ENCODE results near the gene HFE.
"Not testable (repeated sequence)": the region's sequence is repeated elsewhere in the genome, so short reads cannot be mapped to it uniquely, and the experiment has no call there.

The HFE gene

DNA sequence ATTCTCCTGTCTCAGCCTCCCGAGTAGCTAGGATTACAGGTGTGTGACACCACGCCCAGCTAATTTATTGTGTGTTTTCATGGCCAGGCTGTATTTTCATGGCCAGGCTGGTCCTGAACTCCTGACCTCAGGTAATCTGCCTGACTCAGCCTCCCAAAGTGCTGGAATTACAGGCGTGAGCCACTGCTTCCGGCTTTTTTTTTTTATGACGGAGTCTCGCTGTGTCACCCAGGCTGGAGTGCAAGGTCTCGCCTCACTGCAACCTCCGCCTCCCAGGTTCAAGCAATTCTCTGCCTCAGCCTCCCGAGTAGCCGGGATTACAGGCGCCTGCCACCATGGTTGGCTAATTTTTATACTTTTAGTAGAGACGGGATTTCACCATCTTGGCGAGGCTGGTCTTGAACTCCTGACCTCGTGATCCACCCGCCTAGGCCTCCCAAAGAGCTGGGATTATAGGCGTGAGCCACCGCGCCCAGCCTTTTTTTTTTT lies 34.4 kb upstream of the HFE start:
- ATAC-seq: not testable (repeated sequence)

DNA sequence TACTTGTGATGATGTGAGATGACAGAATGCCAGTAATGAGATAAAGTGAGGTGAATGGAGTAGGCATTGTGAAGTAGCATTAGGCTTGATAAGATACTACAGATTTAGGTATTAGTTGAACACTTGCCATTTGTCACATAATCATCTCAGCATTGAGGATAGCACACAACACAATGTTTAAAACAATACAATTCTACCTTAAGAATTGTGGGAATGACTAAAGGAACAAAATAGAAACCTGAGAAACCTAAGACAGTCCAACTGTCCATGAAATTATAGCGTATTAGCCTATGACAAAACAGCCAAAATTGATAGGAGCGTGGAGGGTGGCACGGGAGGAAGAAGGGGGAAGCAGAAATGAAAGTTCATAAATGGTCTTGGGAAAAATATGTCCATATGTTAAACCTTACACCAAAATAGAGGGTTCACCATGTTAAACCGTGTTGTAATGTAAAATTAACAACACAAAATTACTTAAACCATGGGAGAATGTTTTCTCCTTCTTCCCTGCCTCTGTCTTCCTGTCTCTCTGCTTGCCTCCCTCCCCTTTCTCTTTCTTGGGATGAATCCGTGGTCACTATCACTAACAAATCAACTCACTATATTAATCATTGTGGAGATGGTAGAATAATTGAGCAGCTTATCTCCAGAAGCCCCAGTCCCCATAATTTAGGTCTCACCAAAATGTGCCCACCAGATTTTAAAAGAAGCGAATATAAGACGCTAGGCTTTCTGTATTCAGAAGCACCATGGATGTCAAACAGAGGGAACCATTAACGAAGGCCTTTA lies 33.0 kb upstream of the HFE start:
- TF ChIP-seq ZC3H10 (CRISPR knock-in tag; IDR thresholded peaks at IDR 0.05): no peak
- TF ChIP-seq, protein P1, sequence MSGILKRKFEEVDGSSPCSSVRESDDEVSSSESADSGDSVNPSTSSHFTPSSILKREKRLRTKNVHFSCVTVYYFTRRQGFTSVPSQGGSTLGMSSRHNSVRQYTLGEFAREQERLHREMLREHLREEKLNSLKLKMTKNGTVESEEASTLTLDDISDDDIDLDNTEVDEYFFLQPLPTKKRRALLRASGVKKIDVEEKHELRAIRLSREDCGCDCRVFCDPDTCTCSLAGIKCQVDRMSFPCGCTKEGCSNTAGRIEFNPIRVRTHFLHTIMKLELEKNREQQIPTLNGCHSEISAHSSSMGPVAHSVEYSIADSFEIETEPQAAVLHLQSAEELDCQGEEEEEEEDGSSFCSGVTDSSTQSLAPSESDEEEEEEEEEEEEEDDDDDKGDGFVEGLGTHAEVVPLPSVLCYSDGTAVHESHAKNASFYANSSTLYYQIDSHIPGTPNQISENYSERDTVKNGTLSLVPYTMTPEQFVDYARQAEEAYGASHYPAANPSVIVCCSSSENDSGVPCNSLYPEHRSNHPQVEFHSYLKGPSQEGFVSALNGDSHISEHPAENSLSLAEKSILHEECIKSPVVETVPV (CRISPR knock-in tag; IDR thresholded peaks at IDR 0.05): 0 out of 2 replicates have a peak, but pooled peaks have one; percentile 10
- peak; percentile 1; the same call in 1 of the 3 replicates for ATAC-seq

DNA sequence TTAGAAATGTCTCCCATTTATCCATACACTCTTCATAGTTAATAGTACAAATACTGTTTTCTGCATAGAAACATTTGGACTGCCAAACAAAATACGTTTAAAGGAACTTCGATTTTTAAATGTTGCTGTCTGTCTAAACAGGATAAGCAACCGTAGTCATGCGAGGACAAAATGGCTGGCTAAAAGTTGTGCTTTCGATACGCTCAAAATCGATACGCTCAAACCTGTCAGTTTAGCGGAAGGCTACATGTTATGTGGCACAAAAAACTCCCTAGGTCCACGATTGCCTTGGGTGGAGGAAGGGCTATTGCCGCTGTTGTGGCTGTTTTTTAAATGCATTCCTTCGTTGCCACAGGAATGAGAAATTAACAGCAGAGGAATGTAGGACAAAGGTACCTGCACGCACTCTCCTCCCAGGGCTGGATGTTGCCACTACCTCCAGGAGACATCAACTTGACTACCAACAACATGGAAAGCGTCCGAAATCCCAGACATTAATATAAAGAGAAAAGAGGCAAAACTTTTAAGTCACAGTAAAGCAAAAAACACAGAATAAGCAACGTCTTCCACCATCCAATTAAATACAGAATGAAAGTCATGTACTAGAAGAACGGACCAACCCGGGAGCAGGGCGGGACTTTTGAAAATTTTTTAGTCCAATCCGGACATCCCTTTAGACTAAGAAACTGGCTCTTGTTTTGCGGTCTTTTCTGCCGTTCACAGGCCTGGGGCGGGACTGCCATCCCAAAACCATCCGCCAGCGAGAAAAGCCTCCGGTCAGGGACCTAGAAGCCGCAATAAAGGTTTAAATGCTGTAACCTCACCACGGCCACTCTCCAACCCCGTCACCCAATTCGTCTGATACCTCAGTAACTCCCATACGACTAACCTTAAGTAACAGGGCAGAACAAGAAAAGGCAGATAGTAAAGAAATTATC lies 32.2 kb upstream of the HFE start:
- peak; percentile 84 for ATAC-seq

More for the DNA sequence above, 32.2 kb upstream of the HFE start:
- TF ChIP-seq RARB (CRISPR knock-in tag; IDR thresholded peaks at IDR 0.05) (peak; percentile 80; the same call in 1 of the 2 replicates), PPARA (CRISPR knock-in tag; IDR thresholded peaks at IDR 0.05; ENCODE audit: borderline replicate concordance) (peak; percentile 87; the same call in 1 of the 2 replicates), CSDC2 (CRISPR knock-in tag; IDR thresholded peaks at IDR 0.05) (no peak), ZNF8 (CRISPR knock-in tag; IDR thresholded peaks at IDR 0.05) (peak; percentile 58; the same call in 1 of the 2 replicates), BACH2 (CRISPR knock-in tag; IDR thresholded peaks at IDR 0.05; ENCODE audit: borderline replicate concordance) (no peak), ZNF565 (CRISPR knock-in tag; conservative IDR thresholded peaks at IDR 0.05; ENCODE audit: low read depth) (no peak), ZFP30 (CRISPR knock-in tag; IDR thresholded peaks at IDR 0.05) (peak; percentile 31; the same call in 1 of the 2 replicates), ESRRG (CRISPR knock-in tag; IDR thresholded peaks at IDR 0.05) (peak; percentile 71), ARNTL (CRISPR knock-in tag; IDR thresholded peaks at IDR 0.05; ENCODE audit: borderline replicate concordance, low read depth) (peak; percentile 86), ZFP3 (CRISPR knock-in tag; IDR thresholded peaks at IDR 0.05) (no peak), TCF4 (CRISPR knock-in tag; IDR thresholded peaks at IDR 0.05; ENCODE audit: borderline replicate concordance) (0 out of 2 replicates have a peak, but pooled peaks have one; percentile 14), ISL1 (CRISPR knock-in tag; IDR thresholded peaks at IDR 0.05) (no peak), SNAI2 (CRISPR knock-in tag; IDR thresholded peaks at IDR 0.05) (no peak), GLIS3 (CRISPR knock-in tag; IDR thresholded peaks at IDR 0.05) (peak; percentile 96), TOX (CRISPR knock-in tag; IDR thresholded peaks at IDR 0.05; ENCODE audit: borderline replicate concordance) (peak; percentile 80), ZC3H10 (CRISPR knock-in tag; IDR thresholded peaks at IDR 0.05) (peak; percentile 76), OSR1 (CRISPR knock-in tag; IDR thresholded peaks at IDR 0.05) (no peak), ZNF70 (CRISPR knock-in tag; IDR thresholded peaks at IDR 0.05) (peak; percentile 38; the same call in 1 of the 2 replicates)
- TF ChIP-seq, protein P2, sequence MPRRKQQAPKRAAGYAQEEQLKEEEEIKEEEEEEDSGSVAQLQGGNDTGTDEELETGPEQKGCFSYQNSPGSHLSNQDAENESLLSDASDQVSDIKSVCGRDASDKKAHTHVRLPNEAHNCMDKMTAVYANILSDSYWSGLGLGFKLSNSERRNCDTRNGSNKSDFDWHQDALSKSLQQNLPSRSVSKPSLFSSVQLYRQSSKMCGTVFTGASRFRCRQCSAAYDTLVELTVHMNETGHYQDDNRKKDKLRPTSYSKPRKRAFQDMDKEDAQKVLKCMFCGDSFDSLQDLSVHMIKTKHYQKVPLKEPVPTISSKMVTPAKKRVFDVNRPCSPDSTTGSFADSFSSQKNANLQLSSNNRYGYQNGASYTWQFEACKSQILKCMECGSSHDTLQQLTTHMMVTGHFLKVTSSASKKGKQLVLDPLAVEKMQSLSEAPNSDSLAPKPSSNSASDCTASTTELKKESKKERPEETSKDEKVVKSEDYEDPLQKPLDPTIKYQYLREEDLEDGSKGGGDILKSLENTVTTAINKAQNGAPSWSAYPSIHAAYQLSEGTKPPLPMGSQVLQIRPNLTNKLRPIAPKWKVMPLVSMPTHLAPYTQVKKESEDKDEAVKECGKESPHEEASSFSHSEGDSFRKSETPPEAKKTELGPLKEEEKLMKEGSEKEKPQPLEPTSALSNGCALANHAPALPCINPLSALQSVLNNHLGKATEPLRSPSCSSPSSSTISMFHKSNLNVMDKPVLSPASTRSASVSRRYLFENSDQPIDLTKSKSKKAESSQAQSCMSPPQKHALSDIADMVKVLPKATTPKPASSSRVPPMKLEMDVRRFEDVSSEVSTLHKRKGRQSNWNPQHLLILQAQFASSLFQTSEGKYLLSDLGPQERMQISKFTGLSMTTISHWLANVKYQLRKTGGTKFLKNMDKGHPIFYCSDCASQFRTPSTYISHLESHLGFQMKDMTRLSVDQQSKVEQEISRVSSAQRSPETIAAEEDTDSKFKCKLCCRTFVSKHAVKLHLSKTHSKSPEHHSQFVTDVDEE (CRISPR knock-in tag; IDR thresholded peaks at IDR 0.05): no peak
- TF ChIP-seq, protein P3, sequence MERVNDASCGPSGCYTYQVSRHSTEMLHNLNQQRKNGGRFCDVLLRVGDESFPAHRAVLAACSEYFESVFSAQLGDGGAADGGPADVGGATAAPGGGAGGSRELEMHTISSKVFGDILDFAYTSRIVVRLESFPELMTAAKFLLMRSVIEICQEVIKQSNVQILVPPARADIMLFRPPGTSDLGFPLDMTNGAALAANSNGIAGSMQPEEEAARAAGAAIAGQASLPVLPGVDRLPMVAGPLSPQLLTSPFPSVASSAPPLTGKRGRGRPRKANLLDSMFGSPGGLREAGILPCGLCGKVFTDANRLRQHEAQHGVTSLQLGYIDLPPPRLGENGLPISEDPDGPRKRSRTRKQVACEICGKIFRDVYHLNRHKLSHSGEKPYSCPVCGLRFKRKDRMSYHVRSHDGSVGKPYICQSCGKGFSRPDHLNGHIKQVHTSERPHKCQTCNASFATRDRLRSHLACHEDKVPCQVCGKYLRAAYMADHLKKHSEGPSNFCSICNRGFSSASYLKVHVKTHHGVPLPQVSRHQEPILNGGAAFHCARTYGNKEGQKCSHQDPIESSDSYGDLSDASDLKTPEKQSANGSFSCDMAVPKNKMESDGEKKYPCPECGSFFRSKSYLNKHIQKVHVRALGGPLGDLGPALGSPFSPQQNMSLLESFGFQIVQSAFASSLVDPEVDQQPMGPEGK (CRISPR knock-in tag; IDR thresholded peaks at IDR 0.05; ENCODE audit: borderline replicate concordance): peak; percentile 88
- TF ChIP-seq, protein P1 (CRISPR knock-in tag; IDR thresholded peaks at IDR 0.05): peak; percentile 82; the same call in 1 of the 2 replicates
- TF ChIP-seq, protein P4, sequence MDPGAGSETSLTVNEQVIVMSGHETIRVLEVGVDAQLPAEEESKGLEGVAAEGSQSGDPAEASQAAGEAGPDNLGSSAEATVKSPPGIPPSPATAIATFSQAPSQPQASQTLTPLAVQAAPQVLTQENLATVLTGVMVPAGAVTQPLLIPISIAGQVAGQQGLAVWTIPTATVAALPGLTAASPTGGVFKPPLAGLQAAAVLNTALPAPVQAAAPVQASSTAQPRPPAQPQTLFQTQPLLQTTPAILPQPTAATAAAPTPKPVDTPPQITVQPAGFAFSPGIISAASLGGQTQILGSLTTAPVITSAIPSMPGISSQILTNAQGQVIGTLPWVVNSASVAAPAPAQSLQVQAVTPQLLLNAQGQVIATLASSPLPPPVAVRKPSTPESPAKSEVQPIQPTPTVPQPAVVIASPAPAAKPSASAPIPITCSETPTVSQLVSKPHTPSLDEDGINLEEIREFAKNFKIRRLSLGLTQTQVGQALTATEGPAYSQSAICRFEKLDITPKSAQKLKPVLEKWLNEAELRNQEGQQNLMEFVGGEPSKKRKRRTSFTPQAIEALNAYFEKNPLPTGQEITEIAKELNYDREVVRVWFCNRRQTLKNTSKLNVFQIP (CRISPR knock-in tag; IDR thresholded peaks at IDR 0.05; ENCODE audit: borderline replicate concordance, low read depth): 0 out of 2 replicates have a peak, but pooled peaks have one; percentile 18
- TF ChIP-seq, protein P5, sequence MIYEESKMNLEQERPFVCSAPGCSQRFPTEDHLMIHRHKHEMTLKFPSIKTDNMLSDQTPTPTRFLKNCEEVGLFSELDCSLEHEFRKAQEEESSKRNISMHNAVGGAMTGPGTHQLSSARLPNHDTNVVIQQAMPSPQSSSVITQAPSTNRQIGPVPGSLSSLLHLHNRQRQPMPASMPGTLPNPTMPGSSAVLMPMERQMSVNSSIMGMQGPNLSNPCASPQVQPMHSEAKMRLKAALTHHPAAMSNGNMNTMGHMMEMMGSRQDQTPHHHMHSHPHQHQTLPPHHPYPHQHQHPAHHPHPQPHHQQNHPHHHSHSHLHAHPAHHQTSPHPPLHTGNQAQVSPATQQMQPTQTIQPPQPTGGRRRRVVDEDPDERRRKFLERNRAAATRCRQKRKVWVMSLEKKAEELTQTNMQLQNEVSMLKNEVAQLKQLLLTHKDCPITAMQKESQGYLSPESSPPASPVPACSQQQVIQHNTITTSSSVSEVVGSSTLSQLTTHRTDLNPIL (CRISPR knock-in tag; IDR thresholded peaks at IDR 0.05; ENCODE audit: low read depth): no peak; the same call in 1 of the 2 replicates
